GM12878 (cell line): ENCODE results near the gene PRKAB1. TPM values are rescaled to one million over a fixed set of nuclear protein-coding genes. Genes with fewer than 3 reads are reported as not detected.

Experiments used
- CBX3 ChIP-seq: fragments of 200-600 bp; sonication (generic); IDR thresholded peaks from 2 replicates; pipeline ENCODE4 v1.6.1; 2016; ENCODE audit warnings: low read depth, borderline replicate concordance
- CBX5 ChIP-seq: sonication (generic); IDR thresholded peaks from 2 replicates; pipeline ENCODE4 v1.6.1; 2016; ENCODE audit warnings: low read depth, moderate library complexity, mild to moderate bottlenecking, inconsistent platforms
- CHD2 ChIP-seq: IDR thresholded peaks from 2 replicates; pipeline ENCODE4 v1.6.1; 2011; ENCODE audit warnings: low read depth, low read length, improper control_type of control experiment, borderline replicate concordance
- GATAD2B ChIP-seq: fragments of 450-650 bp; conservative IDR thresholded peaks from 2 replicates; pipeline ENCODE4 v1.6.1; 2017; ENCODE audit warnings: low read depth, mild to moderate bottlenecking, moderate library complexity
- HCFC1 ChIP-seq: fragments of 150-350 bp; IDR thresholded peaks from 2 replicates; pipeline ENCODE4 v1.6.1; 2014; ENCODE audit warnings: low read length
- HSF1 ChIP-seq: fragments of 150-350 bp; IDR thresholded peaks from 2 replicates; pipeline ENCODE4 v1.6.1; 2014; ENCODE audit warnings: mild to moderate bottlenecking, low read depth, low read length
- IKZF1 ChIP-seq: fragments of 450-650 bp; conservative IDR thresholded peaks from 2 replicates; pipeline ENCODE4 v1.6.1; 2017; ENCODE audit warnings: antibody characterized with exemption, mild to moderate bottlenecking
- IKZF2 ChIP-seq, 2 experiments: fragments of 450-650 bp; IDR thresholded peaks; 2 replicates each; pipeline ENCODE4 v1.6.1; 2017; ENCODE audit warnings: mild to moderate bottlenecking in 2 of 2, moderate library complexity in 2 of 2
- IRF4 ChIP-seq: IDR thresholded peaks from 2 replicates; pipeline ENCODE4 v1.6.1; 2011; ENCODE audit warnings: low read depth, low read length
- JUNB ChIP-seq: IDR thresholded peaks from 2 replicates; pipeline ENCODE4 v1.6.1; 2016; ENCODE audit warnings: antibody characterized with exemption, mild to moderate bottlenecking
- KLF5 ChIP-seq: fragments of 450-650 bp; IDR thresholded peaks from 2 replicates; pipeline ENCODE4 v1.6.1; 2014; ENCODE audit warnings: mild to moderate bottlenecking; ENCODE audit not compliant: partially characterized antibody
- NRF1 ChIP-seq: conservative IDR thresholded peaks from 2 replicates; pipeline ENCODE4 v1.6.1; 2011; ENCODE audit warnings: mild to moderate bottlenecking, low read depth, low read length, improper control_type of control experiment
- POLR2AphosphoS2 ChIP-seq: IDR thresholded peaks from 2 replicates; pipeline ENCODE4 v1.6.1; 2011; ENCODE audit warnings: low read depth, mild to moderate bottlenecking, low read length, improper control_type of control experiment, moderate library complexity
- POLR2AphosphoS5 ChIP-seq: IDR thresholded peaks from 2 replicates; pipeline ENCODE4 v1.6.1; 2011; ENCODE audit warnings: mild to moderate bottlenecking, low read length, inconsistent platforms
- RAD21 ChIP-seq: IDR thresholded peaks from 2 replicates; pipeline ENCODE4 v1.6.1; 2011; ENCODE audit warnings: mild to moderate bottlenecking, low read depth, low read length, moderate library complexity; ENCODE audit not compliant: insufficient read depth
- RCOR1 ChIP-seq: conservative IDR thresholded peaks from 2 replicates; pipeline ENCODE4 v1.6.1; 2012; ENCODE audit warnings: low read depth, low read length, improper control_type of control experiment
- RFX5 ChIP-seq: IDR thresholded peaks from 2 replicates; pipeline ENCODE4 v1.6.1; 2011; ENCODE audit warnings: low read depth, low read length, improper control_type of control experiment
- SMAD5 ChIP-seq: IDR thresholded peaks from 2 replicates; pipeline ENCODE4 v1.6.1; 2016; ENCODE audit warnings: antibody characterized with exemption, low read depth
- SMARCA5 ChIP-seq: fragments of 450-650 bp; IDR thresholded peaks from 2 replicates; pipeline ENCODE4 v1.6.1; 2017; ENCODE audit warnings: mild to moderate bottlenecking
- SP1 ChIP-seq: IDR thresholded peaks from one replicate; pipeline ENCODE4 v1.6.1; 2011; ENCODE audit warnings: low read depth, low read length
- STAT1 ChIP-seq: fragments of 450-650 bp; conservative IDR thresholded peaks from 2 replicates; pipeline ENCODE4 v1.6.1; 2014; ENCODE audit warnings: antibody characterized with exemption, mild to moderate bottlenecking
- TAF1 ChIP-seq: IDR thresholded peaks from 2 replicates; pipeline ENCODE4 v1.6.1; 2011; ENCODE audit warnings: mild to moderate bottlenecking, low read depth, low read length, borderline replicate concordance
- TARDBP ChIP-seq: IDR thresholded peaks from 2 replicates; pipeline ENCODE4 v1.6.1; 2016; ENCODE audit warnings: borderline replicate concordance
- TBL1XR1 ChIP-seq: IDR thresholded peaks from 2 replicates; pipeline ENCODE4 v1.6.1; 2012; ENCODE audit warnings: low read depth, low read length, improper control_type of control experiment
- TCF12 ChIP-seq: IDR thresholded peaks from 2 replicates; pipeline ENCODE4 v1.6.1; 2011; ENCODE audit warnings: low read depth, mild to moderate bottlenecking, low read length
- ZBED1 ChIP-seq: IDR thresholded peaks from 2 replicates; pipeline ENCODE4 v1.6.1; 2016; ENCODE audit warnings: borderline replicate concordance
- polyA plus RNA-seq, 11 experiments: library from polyadenylated mRNA; depleted of rRNA in 4 of 11; unstranded in 6 of 11; stranded (reverse) in 5 of 11; fragments of >200 nt; fragmentation: Nextera tagmentation in 4 of 11; fragmentation: Illumina TruSeq in 1 of 11; extraction: Ambion mirVana in 4 of 11; extraction: Trizol in 1 of 11; gene quantifications; 1 replicate in 1 of 11; 2 replicates in 10 of 11; pipeline versions ENCODE4 v1.2.1 to v1.2.3, GENCODE V29; 2011 to 2016; ENCODE audit warnings: inconsistent platforms in 2 of 11, missing spikeins in 2 of 11, low read depth in 1 of 11
- total RNA-seq, 4 experiments: library from RNA; depleted of rRNA in 3 of 4; stranded (reverse); fragments of >200 nt in 3 of 4; fragmentation: Illumina TruSeq in 1 of 4; extraction: Trizol in 1 of 4; gene quantifications; 2 replicates each; pipeline versions ENCODE4 v1.2.1 to v1.2.3, GENCODE V29; 2013 to 2021
- TF ChIP-seq, protein P1 (sequence below): fragments of 450-650 bp; IDR thresholded peaks from 2 replicates; pipeline ENCODE4 v1.6.1; 2018; ENCODE audit warnings: borderline replicate concordance, mild to moderate bottlenecking; ENCODE audit not compliant: partially characterized antibody
- TF ChIP-seq, protein P2 (sequence below): IDR thresholded peaks from 2 replicates; pipeline ENCODE4 v1.6.1; 2012; ENCODE audit warnings: low read length, inconsistent platforms

The PRKAB1 gene
- total and polyA plus RNA-seq, 10 of the 15 experiments (the other 5 are each of a cell fraction or from before 2014, with no cell fraction given) = 24.6 to 85.0 (median 50.6) TPM

GRCh38 chr12:119681728-119682638 lies 14.1 kb downstream of the PRKAB1 start (continued):
- peak; percentile 41; the same call in 1 of the 2 replicates for TF ChIP-seq SMARCA5
- no peak for TF ChIP-seq STAT1
- TF ChIP-seq SMAD5 = peak; percentile 25; the same call in 1 of the 2 replicates
- no peak for TF ChIP-seq TCF12
- no peak for TF ChIP-seq CBX5
- no peak for TF ChIP-seq CHD2
- TF ChIP-seq RCOR1 = no peak
- TF ChIP-seq JUNB = peak; percentile 44
- TF ChIP-seq CBX3 = no peak
- TF ChIP-seq RAD21 = no peak
- no peak for TF ChIP-seq KLF5
- TF ChIP-seq IRF4 = no peak
- TF ChIP-seq HSF1 = no peak
- TF ChIP-seq SP1 = no peak
- no peak for TF ChIP-seq TBL1XR1
- no peak for TF ChIP-seq GATAD2B
- TF ChIP-seq, protein P1, sequence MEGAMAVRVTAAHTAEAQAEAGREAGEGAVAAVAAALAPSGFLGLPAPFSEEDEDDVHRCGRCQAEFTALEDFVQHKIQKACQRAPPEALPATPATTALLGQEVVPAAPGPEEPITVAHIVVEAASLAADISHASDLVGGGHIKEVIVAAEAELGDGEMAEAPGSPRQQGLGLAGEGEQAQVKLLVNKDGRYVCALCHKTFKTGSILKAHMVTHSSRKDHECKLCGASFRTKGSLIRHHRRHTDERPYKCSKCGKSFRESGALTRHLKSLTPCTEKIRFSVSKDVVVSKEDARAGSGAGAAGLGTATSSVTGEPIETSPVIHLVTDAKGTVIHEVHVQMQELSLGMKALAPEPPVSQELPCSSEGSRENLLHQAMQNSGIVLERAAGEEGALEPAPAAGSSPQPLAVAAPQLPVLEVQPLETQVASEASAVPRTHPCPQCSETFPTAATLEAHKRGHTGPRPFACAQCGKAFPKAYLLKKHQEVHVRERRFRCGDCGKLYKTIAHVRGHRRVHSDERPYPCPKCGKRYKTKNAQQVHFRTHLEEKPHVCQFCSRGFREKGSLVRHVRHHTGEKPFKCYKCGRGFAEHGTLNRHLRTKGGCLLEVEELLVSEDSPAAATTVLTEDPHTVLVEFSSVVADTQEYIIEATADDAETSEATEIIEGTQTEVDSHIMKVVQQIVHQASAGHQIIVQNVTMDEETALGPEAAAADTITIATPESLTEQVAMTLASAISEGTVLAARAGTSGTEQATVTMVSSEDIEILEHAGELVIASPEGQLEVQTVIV = no peak
- TF ChIP-seq IKZF2 (IDR thresholded peaks at IDR 0.05) = no peak
- no peak for TF ChIP-seq TARDBP
- no peak for TF ChIP-seq HCFC1
- no peak; the same call in 1 of the 2 replicates for TF ChIP-seq POLR2AphosphoS2
- TF ChIP-seq ZBED1 = no peak
- TF ChIP-seq IKZF1 = peak; percentile 12
- no peak for TF ChIP-seq TAF1
- TF ChIP-seq POLR2AphosphoS5 = no peak; the same call in 1 of the 2 replicates
- TF ChIP-seq NRF1 = no peak
- TF ChIP-seq RFX5 = no peak
- TF ChIP-seq, protein P2, sequence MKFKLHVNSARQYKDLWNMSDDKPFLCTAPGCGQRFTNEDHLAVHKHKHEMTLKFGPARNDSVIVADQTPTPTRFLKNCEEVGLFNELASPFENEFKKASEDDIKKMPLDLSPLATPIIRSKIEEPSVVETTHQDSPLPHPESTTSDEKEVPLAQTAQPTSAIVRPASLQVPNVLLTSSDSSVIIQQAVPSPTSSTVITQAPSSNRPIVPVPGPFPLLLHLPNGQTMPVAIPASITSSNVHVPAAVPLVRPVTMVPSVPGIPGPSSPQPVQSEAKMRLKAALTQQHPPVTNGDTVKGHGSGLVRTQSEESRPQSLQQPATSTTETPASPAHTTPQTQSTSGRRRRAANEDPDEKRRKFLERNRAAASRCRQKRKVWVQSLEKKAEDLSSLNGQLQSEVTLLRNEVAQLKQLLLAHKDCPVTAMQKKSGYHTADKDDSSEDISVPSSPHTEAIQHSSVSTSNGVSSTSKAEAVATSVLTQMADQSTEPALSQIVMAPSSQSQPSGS = peak; percentile 45
